Effector memory CD8-positive, alpha-beta T cell (primary cell): Measurements from ENCODE around the gene SLC22A14.

ENCODE experiments used
- ATAC-seq: fragments of 150-1000 bp; cut with Tn5 transposase; replicated peaks from 2 replicates; pipeline ENCODE4 v1.10.0; 2021; ENCODE audit warnings: mild to moderate bottlenecking, moderate library complexity
- DNase-seq, 3 experiments: peaks; one replicate each; pipeline ENCODE4 v3.0.0; 2021
- H3K27ac Mint-ChIP-seq, 2 donors: one replicate each; pipeline ENCODE4 v1.8.0; 2022; ENCODE audit warnings: mild to moderate bottlenecking in 2 of 2, mixed read lengths in 2 of 2, moderate library complexity in 2 of 2
- H3K27me3 Mint-ChIP-seq, 2 donors: one replicate each; pipeline ENCODE4 v1.8.0; 2022; ENCODE audit warnings: mixed read lengths in 2 of 2
- H3K36me3 Mint-ChIP-seq: one replicate; pipeline ENCODE4 v1.8.0; 2022; ENCODE audit warnings: mild to moderate bottlenecking, moderate library complexity, mixed read lengths; ENCODE audit not compliant: insufficient read depth
- H3K4me1 Mint-ChIP-seq, 2 donors: one replicate each; pipeline ENCODE4 v1.8.0; 2022; ENCODE audit warnings: low read depth in 2 of 2, mixed read lengths in 2 of 2
- H3K4me3 Mint-ChIP-seq, 2 donors: one replicate each; pipeline ENCODE4 v1.8.0; 2022; ENCODE audit warnings: mild to moderate bottlenecking in 2 of 2, mixed read lengths in 2 of 2, moderate library complexity in 2 of 2
- H3K9me3 Mint-ChIP-seq, 2 donors: one replicate each; pipeline ENCODE4 v1.8.0; 2022; ENCODE audit warnings: mixed read lengths in 2 of 2

SLC22A14 gene

GRCh38 chr3:38347421-38348200 lies 65.5 kb downstream of the SLC22A14 start:
- peak overlapping the region; percentile 69 to 78 for H3K4me3 Mint-ChIP-seq
- no peak overlapping the region for H3K27ac Mint-ChIP-seq
- no peak for ATAC-seq
- H3K4me1 Mint-ChIP-seq, result no peaks in the 10 kb centered on the region
- no peak for DNase-seq
- peaks cover 4% of the 10 kb centered on the region for H3K36me3 Mint-ChIP-seq
- H3K9me3 Mint-ChIP-seq, result no peaks in the 10 kb centered on the region
- no peaks in the 10 kb centered on the region for H3K27me3 Mint-ChIP-seq

GRCh38 chr3:38348903-38349302 lies 66.8 kb downstream of the SLC22A14 start:
- no peak overlapping the region for H3K4me3 Mint-ChIP-seq
- ATAC-seq (no peak), DNase-seq (no peak)
- H3K27me3 Mint-ChIP-seq, result no peaks in the 10 kb centered on the region
- H3K9me3 Mint-ChIP-seq, result no peaks in the 10 kb centered on the region
- peaks cover 5% of the 10 kb centered on the region for H3K36me3 Mint-ChIP-seq
- H3K27ac Mint-ChIP-seq, result no peak overlapping the region
- H3K4me1 Mint-ChIP-seq, result no peaks in the 10 kb centered on the region

- ATAC-seq (no peak), DNase-seq (no peak)
- Mint-ChIP-seq H3K36me3 (peaks cover 5% of the 10 kb centered on the region), H3K27ac (no peak overlapping the region), H3K27me3 (no peaks in the 10 kb centered on the region), H3K4me1 (no peaks in the 10 kb centered on the region), H3K9me3 (no peaks in the 10 kb centered on the region), H3K4me3 (no peak overlapping the region)
Measured at GRCh38 chr3:38349684-38350359, 67.7 kb downstream of the SLC22A14 start.

GRCh38 chr3:38353151-38353550 lies 71.1 kb downstream of the SLC22A14 start:
- H3K4me1 Mint-ChIP-seq, result no peaks in the 10 kb centered on the region
- H3K27me3 Mint-ChIP-seq, result no peaks in the 10 kb centered on the region
- no peak for DNase-seq
- ATAC-seq, result no peak
- peaks cover 2% of the 10 kb centered on the region for H3K36me3 Mint-ChIP-seq
- no peak overlapping the region for H3K4me3 Mint-ChIP-seq
- no peaks in the 10 kb centered on the region for H3K9me3 Mint-ChIP-seq
- no peak overlapping the region for H3K27ac Mint-ChIP-seq

GRCh38 chr3:38354588-38355330 lies 72.7 kb downstream of the SLC22A14 start:
- Mint-ChIP-seq H3K27ac (no peak overlapping the region), H3K27me3 (no peaks in the 10 kb centered on the region), H3K9me3 (no peaks in the 10 kb centered on the region), H3K4me3 (no peak overlapping the region), H3K4me1 (no peaks in the 10 kb centered on the region), H3K36me3 (peaks cover 2% of the 10 kb centered on the region)
- DNase-seq (no peak), ATAC-seq (no peak)

- H3K27ac Mint-ChIP-seq, result no peak overlapping the region
- ATAC-seq, result no peak
- H3K4me3 Mint-ChIP-seq, result no peak overlapping the region
Measured at GRCh38 chr3:38359038-38359437, 76.9 kb downstream of the SLC22A14 start.

GRCh38 chr3:38360345-38360744 lies 78.3 kb downstream of the SLC22A14 start:
- no peaks in the 10 kb centered on the region for H3K27me3 Mint-ChIP-seq
- H3K4me3 Mint-ChIP-seq, result no peak overlapping the region
- ATAC-seq (no peak), DNase-seq (no peak)
- H3K4me1 Mint-ChIP-seq, result peaks cover 10 to 12% of the 10 kb centered on the region in 2 donors
- H3K9me3 Mint-ChIP-seq, result no peaks in the 10 kb centered on the region
- no peaks in the 10 kb centered on the region for H3K36me3 Mint-ChIP-seq
- peak overlapping the region in 1 of 2 donors; percentile 7 for H3K27ac Mint-ChIP-seq

More at GRCh38 chr3:38359038-38359437, 76.9 kb downstream of the SLC22A14 start:
- no peaks in the 10 kb centered on the region for H3K9me3 Mint-ChIP-seq
- no peaks in the 10 kb centered on the region for H3K27me3 Mint-ChIP-seq
- H3K4me1 Mint-ChIP-seq, result peaks cover 2 to 3% of the 10 kb centered on the region in 2 donors
- no peaks in the 10 kb centered on the region for H3K36me3 Mint-ChIP-seq
- no peak for DNase-seq

GRCh38 chr3:38361496-38361895 lies 79.4 kb downstream of the SLC22A14 start:
- no peak for ATAC-seq
- Mint-ChIP-seq H3K4me3 (no peak overlapping the region), H3K27me3 (no peaks in the 10 kb centered on the region), H3K9me3 (no peaks in the 10 kb centered on the region), H3K4me1 (peaks cover 12 to 13% of the 10 kb centered on the region in 2 donors), H3K27ac (peak overlapping the region in 1 of 2 donors; percentile 59), H3K36me3 (no peaks in the 10 kb centered on the region)
- DNase-seq, result no peak

- Mint-ChIP-seq H3K27ac (no peak overlapping the region), H3K36me3 (no peaks in the 10 kb centered on the region), H3K27me3 (no peaks in the 10 kb centered on the region), H3K4me1 (peaks cover 12 to 13% of the 10 kb centered on the region in 2 donors), H3K9me3 (no peaks in the 10 kb centered on the region), H3K4me3 (no peak overlapping the region)
- ATAC-seq (no peak), DNase-seq (no peak)
Measured at GRCh38 chr3:38362825-38363224, 80.7 kb downstream of the SLC22A14 start.

- Mint-ChIP-seq H3K9me3 (no peaks in the 10 kb centered on the region), H3K27ac (peak overlapping the region in 1 of 2 donors; percentile 21), H3K4me3 (no peak overlapping the region), H3K36me3 (no peaks in the 10 kb centered on the region), H3K4me1 (peaks cover 12 to 13% of the 10 kb centered on the region in 2 donors), H3K27me3 (no peaks in the 10 kb centered on the region)
- DNase-seq (no peak), ATAC-seq (no peak)
Measured at GRCh38 chr3:38364721-38365400, 82.8 kb downstream of the SLC22A14 start.

GRCh38 chr3:38365469-38366062 lies 83.5 kb downstream of the SLC22A14 start:
- no peaks in the 10 kb centered on the region for H3K36me3 Mint-ChIP-seq

GRCh38 chr3:38366082-38366481 lies 84.0 kb downstream of the SLC22A14 start:
- Mint-ChIP-seq H3K4me1 (peaks cover 12 to 17% of the 10 kb centered on the region in 2 donors), H3K36me3 (no peaks in the 10 kb centered on the region), H3K27ac (no peak overlapping the region), H3K27me3 (no peaks in the 10 kb centered on the region), H3K4me3 (no peak overlapping the region), H3K9me3 (no peaks in the 10 kb centered on the region)
- no peak for ATAC-seq
- DNase-seq, result no peak

More at GRCh38 chr3:38365469-38366062, 83.5 kb downstream of the SLC22A14 start:
- Mint-ChIP-seq H3K4me3 (no peak overlapping the region), H3K9me3 (no peaks in the 10 kb centered on the region), H3K4me1 (peaks cover 12 to 14% of the 10 kb centered on the region in 2 donors), H3K27me3 (no peaks in the 10 kb centered on the region), H3K27ac (no peak overlapping the region)
- no peak for ATAC-seq
- DNase-seq, result no peak

GRCh38 chr3:38367779-38368178 lies 85.7 kb downstream of the SLC22A14 start:
- Mint-ChIP-seq H3K27ac (no peak overlapping the region), H3K36me3 (no peaks in the 10 kb centered on the region), H3K4me1 (peaks cover 13 to 17% of the 10 kb centered on the region in 2 donors), H3K9me3 (no peaks in the 10 kb centered on the region), H3K27me3 (no peaks in the 10 kb centered on the region), H3K4me3 (no peak overlapping the region)
- DNase-seq, result no peak
- ATAC-seq, result no peak
